ENCODE measurements around the gene MPZ. TPM values are rescaled to one million over a fixed set of nuclear protein-coding genes. Genes with fewer than 3 reads are reported as not detected.

MPZ gene
- polyA plus RNA-seq, 1 donor from 2014 or later = not detected

DNA sequence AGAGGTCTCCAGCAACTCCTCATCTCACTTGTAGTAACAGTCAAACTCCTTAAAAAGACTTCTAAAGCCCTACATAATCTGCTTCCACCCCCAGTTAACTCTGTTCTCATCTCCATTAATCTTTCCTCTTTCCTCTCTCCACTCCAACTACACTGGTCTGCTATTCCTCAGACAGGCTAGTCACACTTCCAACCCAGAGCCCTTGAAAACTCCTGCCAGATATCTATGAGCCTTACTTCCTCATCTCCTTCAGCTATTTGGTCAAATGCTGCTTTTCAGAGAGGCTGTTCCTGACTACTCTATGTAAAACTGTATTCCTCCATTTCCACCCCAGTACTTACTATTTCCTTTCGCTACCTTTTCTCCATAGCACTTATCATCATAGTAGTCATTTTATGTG, 26.8 kb downstream of the MPZ start:
- no peak overlapping the region for H2AFZ ChIP-seq (ENCODE audit: low read depth, low read length)
- H3K9ac ChIP-seq (ENCODE audit: low read length) = no peak overlapping the region
- TF ChIP-seq EP300 (conservative IDR thresholded peaks at IDR 0.05; ENCODE audit: poor library complexity, severe bottlenecking) (no peak), RAD21 (conservative IDR thresholded peaks at IDR 0.05) (no peak), TAF1 (IDR thresholded peaks at IDR 0.05; ENCODE audit: low read depth) (no peak), EZH2 (IDR thresholded peaks at IDR 0.05; ENCODE audit: borderline replicate concordance, insufficient read depth, low read length, poor library complexity, severe bottlenecking) (no peak), SMC3 (conservative IDR thresholded peaks at IDR 0.05; ENCODE audit: poor library complexity) (no peak), MXI1 (conservative IDR thresholded peaks at IDR 0.05; ENCODE audit: poor library complexity, severe bottlenecking) (no peak), POLR2AphosphoS5 (IDR thresholded peaks at IDR 0.05) (no peak)
- TF ChIP-seq, protein P1, sequence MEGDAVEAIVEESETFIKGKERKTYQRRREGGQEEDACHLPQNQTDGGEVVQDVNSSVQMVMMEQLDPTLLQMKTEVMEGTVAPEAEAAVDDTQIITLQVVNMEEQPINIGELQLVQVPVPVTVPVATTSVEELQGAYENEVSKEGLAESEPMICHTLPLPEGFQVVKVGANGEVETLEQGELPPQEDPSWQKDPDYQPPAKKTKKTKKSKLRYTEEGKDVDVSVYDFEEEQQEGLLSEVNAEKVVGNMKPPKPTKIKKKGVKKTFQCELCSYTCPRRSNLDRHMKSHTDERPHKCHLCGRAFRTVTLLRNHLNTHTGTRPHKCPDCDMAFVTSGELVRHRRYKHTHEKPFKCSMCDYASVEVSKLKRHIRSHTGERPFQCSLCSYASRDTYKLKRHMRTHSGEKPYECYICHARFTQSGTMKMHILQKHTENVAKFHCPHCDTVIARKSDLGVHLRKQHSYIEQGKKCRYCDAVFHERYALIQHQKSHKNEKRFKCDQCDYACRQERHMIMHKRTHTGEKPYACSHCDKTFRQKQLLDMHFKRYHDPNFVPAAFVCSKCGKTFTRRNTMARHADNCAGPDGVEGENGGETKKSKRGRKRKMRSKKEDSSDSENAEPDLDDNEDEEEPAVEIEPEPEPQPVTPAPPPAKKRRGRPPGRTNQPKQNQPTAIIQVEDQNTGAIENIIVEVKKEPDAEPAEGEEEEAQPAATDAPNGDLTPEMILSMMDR (IDR thresholded peaks at IDR 0.05; ENCODE audit: poor library complexity, severe bottlenecking) = no peak
- TF ChIP-seq, protein P2, sequence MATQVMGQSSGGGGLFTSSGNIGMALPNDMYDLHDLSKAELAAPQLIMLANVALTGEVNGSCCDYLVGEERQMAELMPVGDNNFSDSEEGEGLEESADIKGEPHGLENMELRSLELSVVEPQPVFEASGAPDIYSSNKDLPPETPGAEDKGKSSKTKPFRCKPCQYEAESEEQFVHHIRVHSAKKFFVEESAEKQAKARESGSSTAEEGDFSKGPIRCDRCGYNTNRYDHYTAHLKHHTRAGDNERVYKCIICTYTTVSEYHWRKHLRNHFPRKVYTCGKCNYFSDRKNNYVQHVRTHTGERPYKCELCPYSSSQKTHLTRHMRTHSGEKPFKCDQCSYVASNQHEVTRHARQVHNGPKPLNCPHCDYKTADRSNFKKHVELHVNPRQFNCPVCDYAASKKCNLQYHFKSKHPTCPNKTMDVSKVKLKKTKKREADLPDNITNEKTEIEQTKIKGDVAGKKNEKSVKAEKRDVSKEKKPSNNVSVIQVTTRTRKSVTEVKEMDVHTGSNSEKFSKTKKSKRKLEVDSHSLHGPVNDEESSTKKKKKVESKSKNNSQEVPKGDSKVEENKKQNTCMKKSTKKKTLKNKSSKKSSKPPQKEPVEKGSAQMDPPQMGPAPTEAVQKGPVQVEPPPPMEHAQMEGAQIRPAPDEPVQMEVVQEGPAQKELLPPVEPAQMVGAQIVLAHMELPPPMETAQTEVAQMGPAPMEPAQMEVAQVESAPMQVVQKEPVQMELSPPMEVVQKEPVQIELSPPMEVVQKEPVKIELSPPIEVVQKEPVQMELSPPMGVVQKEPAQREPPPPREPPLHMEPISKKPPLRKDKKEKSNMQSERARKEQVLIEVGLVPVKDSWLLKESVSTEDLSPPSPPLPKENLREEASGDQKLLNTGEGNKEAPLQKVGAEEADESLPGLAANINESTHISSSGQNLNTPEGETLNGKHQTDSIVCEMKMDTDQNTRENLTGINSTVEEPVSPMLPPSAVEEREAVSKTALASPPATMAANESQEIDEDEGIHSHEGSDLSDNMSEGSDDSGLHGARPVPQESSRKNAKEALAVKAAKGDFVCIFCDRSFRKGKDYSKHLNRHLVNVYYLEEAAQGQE (IDR thresholded peaks at IDR 0.05; ENCODE audit: borderline replicate concordance) = no peak
- no peak overlapping the region for H3K4me2 ChIP-seq (ENCODE audit: low read length)
- H3F3A ChIP-seq (ENCODE audit: insufficient read depth, low read length, poor library complexity, severe bottlenecking) = no peaks in the 10 kb centered on the region
- no peaks in the 10 kb centered on the region for H3K9me2 ChIP-seq (ENCODE audit: insufficient read depth, low read length)
- H3K36me3 ChIP-seq (ENCODE audit: insufficient read depth, low read length) = no peaks in the 10 kb centered on the region
- no peak overlapping the region for H3K4me3 ChIP-seq (ENCODE audit: low read length)
- no peaks in the 10 kb centered on the region for H3K9me3 ChIP-seq (ENCODE audit: low read length)
- no peaks in the 10 kb centered on the region for H4K20me1 ChIP-seq (ENCODE audit: insufficient read depth)
- no peaks in the 10 kb centered on the region for H3K79me2 ChIP-seq (replicated peaks; ENCODE audit: insufficient read depth, low read length)
- H3K27ac ChIP-seq (ENCODE audit: low read length) = no peak overlapping the region
- peaks cover 3% of the 10 kb centered on the region for H3K27me3 ChIP-seq (ENCODE audit: insufficient read depth, low read depth, low read length)

DNA sequence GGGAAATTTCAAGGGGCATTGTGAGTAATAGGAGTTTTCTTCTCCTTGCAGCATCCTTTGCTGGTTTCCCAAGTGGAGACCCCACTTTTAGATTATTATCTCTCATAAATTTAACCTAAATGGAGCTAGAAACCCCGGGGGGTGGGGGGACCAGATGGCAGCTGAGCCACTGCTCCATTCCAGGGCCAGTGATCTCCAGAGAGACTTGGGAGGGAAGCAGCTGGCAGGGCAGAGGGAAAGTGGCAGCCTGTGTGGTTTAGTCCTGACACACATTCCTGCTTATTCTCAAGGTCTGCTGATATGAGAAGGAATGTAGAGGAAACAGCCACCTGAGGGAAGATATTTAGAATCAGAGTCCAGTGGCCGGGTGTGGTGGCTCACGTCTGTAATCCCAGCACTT, 34.9 kb downstream of the MPZ start:
- Histone ChIP-seq H3K9me3 (ENCODE audit: low read length) (no peaks in the 10 kb centered on the region), H3K36me3 (ENCODE audit: insufficient read depth, low read length) (no peaks in the 10 kb centered on the region), H3K9me2 (ENCODE audit: insufficient read depth, low read length) (no peaks in the 10 kb centered on the region), H2AFZ (ENCODE audit: low read depth, low read length) (no peak overlapping the region), H3K9ac (ENCODE audit: low read length) (no peak overlapping the region), H3K79me2 (replicated peaks; ENCODE audit: insufficient read depth, low read length) (no peaks in the 10 kb centered on the region), H3K27ac (ENCODE audit: low read length) (no peak overlapping the region), H3K4me2 (ENCODE audit: low read length) (no peak overlapping the region), H3K4me3 (ENCODE audit: low read length) (no peak overlapping the region), H3F3A (ENCODE audit: insufficient read depth, low read length, poor library complexity, severe bottlenecking) (no peaks in the 10 kb centered on the region), H4K20me1 (ENCODE audit: insufficient read depth) (no peaks in the 10 kb centered on the region), H3K27me3 (ENCODE audit: insufficient read depth, low read depth, low read length) (no peaks in the 10 kb centered on the region)
- TF ChIP-seq EP300 (conservative IDR thresholded peaks at IDR 0.05; ENCODE audit: poor library complexity, severe bottlenecking) (no peak), EZH2 (IDR thresholded peaks at IDR 0.05; ENCODE audit: borderline replicate concordance, insufficient read depth, low read length, poor library complexity, severe bottlenecking) (no peak), MXI1 (conservative IDR thresholded peaks at IDR 0.05; ENCODE audit: poor library complexity, severe bottlenecking) (no peak), POLR2AphosphoS5 (IDR thresholded peaks at IDR 0.05) (no peak)
- TF ChIP-seq, protein P2 (IDR thresholded peaks at IDR 0.05; ENCODE audit: borderline replicate concordance) = no peak
- TF ChIP-seq, protein P1 (IDR thresholded peaks at IDR 0.05; ENCODE audit: poor library complexity, severe bottlenecking) = no peak
